UCSD-AML1 (cell line): ENCODE measurements around the gene TUBGCP4.

Experiments used
- DNase-seq: peaks from one replicate; lab custom pipeline; 2025; ENCODE audit not compliant: unreplicated experiment; lab: John Stamatoyannopoulos, UW

Gene TUBGCP4

DNA sequence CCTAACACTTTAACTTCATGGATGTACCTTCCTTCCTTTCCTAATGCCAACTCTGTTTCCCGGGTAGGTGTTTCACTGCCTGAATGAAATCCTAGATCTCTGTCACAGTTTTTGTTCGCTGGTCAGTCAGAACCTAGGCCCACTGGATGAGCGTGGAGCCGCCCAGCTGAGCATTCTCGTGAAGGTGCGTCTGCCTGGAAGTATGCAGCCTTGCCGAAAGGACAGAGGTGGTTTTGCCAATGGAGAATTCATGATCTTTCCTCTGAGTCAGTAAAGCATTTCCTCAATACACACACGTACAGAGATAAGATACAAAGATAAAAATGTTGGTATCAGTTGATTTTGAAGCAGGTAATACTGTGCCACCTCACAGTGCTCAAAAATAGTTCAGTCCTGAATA is 32.7 kb downstream of the TUBGCP4 start:
- no peak for DNase-seq

DNA sequence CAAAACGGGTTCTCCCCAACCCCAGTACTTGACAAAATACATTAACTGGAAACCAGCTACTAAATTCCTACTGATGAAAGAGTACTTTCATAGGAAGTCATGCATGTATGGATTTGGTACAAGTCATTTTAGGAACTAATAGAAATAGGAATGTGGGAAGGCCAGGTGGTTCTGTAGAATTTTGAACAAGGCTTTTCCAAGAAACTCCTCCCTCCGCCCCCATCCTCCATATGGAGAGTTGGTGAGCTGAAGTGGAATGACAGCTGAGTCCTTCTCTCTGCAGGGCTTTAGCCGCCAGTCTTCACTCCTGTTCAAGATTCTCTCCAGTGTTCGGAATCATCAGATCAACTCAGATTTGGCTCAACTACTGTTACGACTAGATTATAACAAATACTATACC is 33.2 kb downstream of the TUBGCP4 start:
- no peak for DNase-seq

DNA sequence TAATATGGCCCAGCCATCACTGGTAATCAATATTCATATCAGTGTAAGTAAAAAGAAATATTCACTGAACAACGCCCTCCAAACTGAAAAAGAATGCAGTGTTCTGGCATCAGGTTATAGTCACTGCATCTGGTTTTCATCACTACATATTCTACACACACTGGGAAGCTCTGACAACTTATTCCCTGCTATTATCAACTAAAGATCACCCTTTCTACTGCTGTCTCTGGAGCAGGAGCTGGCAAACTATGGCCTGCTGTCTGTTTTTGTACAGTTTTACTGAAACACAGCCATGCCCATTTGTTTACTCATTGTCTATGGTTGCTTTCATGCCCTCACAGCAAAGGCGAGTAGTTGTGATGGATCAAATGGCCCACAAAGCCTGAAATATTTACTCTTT is 35.3 kb downstream of the TUBGCP4 start:
- DNase-seq: no peak

DNA sequence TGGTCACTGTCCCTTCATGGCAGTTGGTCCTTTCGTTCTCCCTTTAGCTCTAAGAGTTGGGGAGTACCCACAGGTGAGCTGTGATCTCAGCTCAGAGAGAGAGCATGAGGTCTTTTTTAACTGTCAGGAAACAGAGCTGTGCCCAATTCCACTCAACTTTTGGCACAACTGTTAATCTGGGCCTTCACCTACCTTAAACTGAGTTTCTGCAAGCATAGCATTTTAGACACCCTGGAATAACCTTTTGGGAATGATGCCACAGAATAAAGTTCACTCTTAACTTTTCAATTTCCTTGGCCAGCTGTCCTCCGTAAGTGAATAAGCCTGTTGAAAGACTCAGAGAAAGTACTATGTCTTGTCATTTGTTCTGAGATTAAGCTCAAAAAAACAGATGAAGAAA is 35.9 kb downstream of the TUBGCP4 start:
- no peak for DNase-seq

DNA sequence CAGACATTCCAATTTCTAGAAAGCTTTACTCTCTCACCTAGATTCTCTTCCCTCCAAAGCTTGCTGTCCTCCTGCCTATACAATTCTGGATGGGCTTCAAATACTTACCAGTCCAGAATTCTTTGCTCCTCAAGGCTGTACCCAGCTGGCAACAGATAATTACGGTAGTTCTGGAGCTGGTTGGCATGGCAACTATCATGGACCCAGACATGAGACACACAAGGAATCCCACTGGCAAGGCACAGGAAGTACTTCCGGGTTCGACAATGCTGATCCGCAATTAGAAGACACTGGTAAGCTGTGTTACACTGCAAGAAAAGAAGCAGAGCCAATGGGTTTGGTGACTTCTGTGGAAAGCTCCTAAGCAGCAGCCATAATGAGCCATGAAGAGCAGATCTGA is 37.9 kb downstream of the TUBGCP4 start:
- DNase-seq: no peak

DNA sequence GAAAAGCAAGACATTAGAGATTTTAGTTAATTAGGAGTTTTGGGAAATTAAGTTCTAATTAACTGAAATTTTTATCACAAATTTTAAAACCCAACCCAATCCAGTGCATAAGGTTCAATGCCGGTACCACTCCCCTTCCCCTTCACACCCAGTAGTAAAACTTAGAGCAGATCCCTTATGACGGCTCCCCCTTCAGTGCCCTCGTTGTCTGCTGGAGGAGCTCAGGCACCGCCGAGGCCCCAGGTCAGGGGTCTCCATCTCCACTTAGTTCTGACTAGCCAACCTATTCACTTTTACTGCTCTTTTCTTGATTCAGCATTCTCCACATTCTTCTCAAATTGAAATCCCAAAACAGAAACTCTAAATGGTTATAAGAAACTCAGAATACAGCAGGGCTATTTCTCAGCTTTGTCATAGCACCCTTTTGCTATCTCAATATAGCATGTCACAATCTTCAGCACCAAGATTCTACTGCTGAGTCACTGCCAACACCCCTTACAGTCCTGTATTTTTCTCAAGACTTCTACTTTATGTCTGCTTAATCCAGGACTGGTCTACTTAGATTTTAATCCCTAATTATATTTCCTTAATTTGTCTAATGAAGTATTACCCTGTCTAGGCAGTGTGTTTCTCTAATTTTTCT is 39.8 kb downstream of the TUBGCP4 start:
- no peak for DNase-seq

DNA sequence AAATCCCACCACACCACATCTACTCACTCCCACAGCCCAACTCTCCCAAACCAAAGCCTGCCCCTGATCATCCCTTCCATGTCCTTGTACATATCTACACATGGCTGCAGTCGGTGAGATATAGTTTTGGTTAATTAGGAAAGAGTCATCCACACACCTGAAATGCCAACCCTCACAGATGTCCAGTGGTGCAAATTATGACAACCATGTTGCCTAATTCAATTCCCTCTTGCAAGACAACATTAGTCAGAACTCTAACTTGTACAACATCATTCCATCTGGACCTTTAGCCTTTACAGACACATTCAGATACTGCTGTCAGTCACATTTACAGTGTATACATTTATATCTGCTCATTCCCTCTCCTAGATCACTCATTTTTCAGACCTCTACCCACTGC is 41.2 kb downstream of the TUBGCP4 start:
- DNase-seq: no peak

DNA sequence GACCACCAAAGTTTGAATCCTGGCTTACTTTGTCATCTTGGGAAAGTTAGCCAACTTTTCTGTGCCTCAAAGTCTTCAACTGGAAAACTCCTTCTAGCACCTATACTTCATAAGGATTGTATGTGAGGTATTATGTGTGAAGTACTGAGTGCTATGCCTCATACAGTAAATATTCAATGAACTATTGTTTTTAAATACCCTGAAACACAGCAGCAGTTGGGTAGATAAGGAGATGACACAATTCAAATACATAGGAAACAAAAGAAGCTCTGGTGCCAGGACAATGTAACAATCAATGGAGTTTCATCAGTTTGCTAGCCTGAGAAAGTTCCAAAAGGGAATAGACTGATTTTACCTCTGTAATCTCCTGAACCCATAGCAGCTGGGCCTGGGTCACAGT is 43.3 kb downstream of the TUBGCP4 start:
- no peak for DNase-seq

DNA sequence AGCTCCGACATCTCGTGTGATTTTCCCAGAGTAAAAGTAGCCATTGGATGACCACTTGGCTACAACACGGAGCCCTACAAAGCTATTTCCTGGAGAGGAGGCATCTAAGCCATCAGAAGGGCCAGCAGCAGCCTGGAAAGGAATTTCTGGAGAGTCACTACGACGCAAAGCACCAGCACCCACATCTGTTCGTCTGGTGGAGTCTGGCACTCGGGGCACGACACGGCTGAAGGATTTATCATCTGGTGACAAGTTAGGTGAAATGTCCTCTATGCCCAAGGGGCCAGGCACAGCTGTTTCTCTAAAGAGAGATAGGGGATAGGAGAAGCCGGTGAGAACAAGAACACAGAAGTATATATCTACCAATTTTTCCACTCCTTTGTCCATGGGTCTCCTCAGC is 49.5 kb downstream of the TUBGCP4 start:
- no peak for DNase-seq

DNA sequence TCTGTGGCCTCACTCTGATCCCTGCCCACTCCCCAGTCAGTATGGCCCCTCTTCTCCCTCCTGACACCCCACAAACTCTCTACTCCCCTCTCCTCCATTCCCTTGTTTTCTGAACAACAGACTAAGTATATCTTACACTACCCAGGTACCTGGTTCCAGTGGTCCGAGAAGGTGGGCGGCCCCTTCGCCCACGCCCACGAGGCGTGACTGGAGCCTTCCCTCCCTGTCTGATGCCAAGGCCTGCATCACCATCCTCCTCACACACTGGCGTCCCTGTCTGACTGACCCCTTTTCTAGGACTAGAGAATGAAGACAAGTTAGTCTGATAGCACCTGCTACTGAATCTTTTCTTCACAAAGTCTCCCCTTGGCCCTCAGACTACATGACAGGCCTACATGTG is 50.0 kb downstream of the TUBGCP4 start:
- no peak for DNase-seq

DNA sequence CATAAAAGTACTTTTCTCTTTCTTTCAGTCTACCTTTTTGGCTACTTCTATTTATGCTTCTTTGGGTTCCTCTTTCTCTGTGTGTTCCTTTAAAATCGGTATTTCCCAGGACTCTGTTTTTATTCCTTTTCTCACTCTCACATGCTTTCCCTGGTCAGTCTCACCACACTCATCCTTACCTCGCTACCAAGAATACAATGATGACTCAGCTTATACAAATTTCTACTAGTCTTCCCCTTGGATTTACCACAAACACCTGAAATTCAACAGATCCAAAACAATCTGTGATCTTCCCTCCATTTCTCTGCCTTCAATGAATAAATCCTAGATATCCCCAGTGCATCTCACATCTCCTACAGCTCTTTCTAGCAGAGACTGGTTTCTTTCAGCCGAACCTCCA is 52.9 kb downstream of the TUBGCP4 start:
- no peak for DNase-seq

DNA sequence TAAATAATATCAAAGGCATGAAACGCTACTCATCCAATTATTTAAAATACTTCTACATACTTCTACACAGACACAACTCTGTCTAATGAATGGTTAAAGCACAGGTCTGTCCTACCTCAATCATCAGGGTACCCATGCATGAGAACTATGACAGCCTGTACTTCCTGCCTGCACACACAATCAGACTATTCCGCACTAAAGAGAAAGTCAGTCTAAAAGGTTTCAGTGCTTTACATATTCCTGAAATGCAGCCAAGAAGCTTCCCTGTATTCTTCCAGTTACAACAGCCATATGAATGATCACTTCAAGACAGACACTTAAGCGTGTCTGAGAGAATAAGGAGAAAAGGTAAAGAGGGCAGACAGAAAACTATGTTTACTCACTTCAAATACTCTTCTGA is 58.8 kb downstream of the TUBGCP4 start:
- DNase-seq: no peak

DNA sequence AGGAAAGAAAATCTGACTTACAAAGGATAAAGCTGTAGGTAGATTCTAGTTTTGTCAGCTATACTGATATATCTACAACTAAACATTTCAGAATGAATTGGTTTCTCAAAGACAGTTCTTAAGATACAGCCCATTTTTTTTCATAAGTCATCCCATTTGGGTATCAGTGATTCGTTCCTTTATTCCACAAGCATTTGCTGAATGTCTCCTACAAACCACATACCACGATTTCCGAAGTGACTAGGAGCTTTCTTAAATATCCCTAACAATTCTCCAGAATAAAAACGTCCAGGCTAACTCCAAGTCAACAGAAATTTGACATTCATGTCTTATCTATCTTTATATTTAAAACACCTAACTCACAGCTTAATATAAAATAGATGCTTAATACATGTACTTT is 62.3 kb downstream of the TUBGCP4 start:
- no peak for DNase-seq

DNA sequence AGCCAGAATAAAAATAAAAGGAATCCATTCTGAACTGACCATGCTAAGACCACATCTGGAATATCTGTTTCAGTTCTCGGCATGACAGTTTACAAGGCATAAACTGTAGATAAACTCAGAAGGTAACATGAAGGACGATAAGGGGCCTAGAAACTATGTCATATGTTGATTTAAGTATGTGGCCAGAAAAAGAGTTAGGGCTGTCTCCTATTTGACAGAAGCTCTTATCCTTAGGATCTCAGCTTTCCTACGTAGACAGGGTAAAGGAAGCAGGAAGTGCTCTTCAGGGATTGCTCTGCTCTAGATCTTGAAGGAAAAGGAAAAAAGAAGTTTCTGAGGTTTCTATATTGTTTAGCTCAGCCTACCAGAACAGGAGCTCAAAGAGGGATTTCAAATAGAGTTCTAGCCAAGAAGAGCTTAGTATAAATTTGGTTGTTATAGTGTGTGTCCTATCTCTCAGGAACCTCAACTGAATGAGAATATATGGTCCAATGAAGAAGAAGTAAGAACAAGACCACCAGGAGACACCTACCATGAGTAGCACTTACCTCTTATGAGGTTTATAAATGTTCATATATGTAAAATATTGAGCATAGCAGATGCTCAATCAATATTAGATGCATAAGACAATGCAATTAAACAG is 62.9 kb downstream of the TUBGCP4 start:
- DNase-seq: no peak

DNA sequence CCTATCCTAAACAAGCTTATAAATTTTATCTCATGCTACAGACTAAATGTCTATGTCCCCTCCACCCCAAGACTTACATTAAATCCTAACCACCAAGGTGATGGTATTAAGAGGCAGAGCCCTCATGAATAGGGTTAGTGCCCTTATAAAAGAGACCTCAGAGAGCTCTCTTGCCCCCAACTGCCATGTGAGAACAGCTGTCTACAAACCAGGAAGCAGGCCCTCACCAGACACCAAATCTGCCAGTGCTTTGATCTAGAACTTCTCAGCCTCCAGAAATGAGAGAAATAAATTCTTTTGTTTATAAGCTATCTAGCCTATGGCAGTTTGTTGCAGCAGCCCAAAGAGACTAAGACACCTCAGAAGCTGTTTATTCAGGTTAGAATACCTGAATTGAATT is 63.5 kb downstream of the TUBGCP4 start:
- no peak for DNase-seq

DNA sequence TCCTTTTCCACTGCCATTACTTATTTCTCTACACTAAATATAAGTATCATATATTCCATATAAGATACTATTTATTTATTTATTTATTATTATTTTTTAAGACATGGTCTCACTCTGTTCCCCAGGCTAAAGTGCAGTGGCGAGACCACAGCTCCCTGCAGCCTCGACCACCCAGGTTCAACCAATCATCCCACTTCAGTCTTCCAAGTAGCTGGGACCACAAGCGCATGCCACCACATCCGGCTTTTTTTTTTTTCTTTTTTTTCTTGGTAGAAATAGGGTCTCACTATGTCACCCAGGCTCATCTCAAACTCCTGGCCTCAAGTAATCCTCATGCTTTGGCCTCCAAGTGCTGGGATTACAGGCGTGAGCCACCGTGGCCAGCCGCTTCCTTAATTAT is 65.5 kb downstream of the TUBGCP4 start:
- no peak for DNase-seq

DNA sequence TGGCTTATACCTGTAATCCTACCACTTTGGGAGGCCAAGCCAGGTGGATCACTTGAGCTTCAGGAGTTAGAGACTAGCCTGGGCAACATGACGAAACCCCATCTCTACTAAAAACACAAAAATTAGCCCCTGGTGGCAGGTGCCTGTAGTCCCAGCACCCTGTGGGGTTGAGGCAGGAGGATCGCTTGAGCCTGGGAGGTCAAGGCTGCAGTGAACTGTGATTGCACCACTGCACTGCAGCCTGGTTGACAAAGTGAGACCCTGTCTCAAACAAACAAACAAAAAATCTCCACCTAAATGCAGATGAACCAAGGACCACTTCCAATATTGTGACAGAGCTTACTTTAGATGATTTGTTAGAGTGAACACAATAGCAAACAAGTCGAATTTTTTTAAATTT is 68.4 kb downstream of the TUBGCP4 start:
- DNase-seq: no peak

DNA sequence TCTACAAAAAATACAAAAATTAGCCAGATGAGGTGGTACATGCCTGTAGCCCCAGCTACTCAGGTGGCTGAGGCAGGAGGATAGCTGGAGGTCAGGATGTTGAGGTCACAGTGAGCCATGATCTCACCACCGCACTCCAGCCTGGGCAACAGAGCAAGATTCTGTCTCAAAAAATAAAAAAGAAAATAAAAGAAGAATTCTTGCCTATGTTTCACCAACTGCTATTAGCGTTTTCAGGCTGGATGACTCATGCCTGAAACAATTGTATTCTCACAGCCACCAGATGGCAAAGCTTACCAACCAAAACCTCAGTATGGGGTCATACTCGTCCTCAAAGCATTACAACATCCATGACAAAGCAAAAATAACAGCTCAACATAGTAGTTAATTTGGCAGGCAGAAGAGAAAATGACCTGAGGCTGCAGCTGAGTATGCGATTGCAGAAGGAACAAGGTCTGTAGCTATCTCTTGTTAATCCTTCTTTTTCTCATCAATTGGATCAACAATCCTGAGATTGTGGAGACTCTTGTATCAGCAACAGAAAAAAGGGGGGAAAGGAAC is 69.9 kb downstream of the TUBGCP4 start:
- DNase-seq: no peak

DNA sequence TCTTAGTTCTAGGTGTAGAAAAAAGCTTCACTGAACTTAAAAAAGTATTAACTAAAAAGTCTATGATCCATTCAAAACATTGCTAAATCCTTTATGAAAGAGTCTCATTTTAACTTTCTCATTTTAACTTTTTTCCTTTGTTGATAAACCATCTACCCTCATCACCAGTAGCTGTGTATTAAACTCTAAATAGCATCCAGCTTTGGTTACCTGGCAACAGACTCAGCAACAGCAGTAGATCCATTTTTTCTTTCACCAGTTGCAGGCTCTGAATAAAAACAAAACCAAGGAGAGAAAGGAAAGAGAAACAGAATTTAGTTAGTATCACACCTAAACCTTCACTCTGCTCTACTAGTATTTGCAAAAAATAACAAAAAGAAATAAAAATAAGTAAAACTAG is 70.4 kb downstream of the TUBGCP4 start:
- no peak for DNase-seq

DNA sequence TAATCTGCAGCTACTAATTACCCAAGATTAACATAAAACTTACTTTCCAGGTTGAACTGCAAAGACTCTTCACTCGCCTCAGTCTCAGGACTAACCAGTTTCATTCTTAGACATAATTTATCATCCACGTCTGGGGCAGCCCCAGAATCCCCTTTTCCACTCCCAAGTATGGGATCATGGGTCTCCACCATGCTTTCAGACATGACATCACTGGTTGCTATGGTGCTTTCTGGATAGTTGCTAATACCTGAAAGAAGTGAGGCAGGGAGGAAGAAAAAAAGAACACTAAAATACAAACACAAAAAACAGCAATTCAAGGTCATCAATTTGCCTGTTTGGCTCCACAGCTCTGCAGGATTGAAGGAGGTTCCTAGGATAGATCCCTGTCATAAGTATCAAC is 75.4 kb downstream of the TUBGCP4 start:
- no peak for DNase-seq

DNA sequence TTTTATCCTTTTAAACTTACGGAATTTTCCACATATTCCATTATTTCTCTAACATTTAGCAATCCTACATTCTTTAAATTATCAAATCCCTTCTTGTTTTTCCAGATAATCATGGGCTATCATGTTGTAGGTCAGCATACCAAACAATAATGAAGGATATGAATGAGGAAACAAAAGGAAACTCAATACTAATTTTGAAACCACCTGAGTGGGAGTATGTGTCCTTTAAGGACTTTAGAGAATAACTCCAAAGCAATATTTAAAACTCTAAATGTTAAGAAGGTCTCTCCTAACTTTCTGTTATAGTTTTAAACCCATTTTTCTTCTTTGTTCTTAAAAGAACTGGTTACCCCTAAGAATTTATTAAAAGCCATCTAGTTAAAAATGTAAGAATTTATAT is 79.1 kb downstream of the TUBGCP4 start:
- DNase-seq: no peak
